ENCODE data around the gene BTNL9. TPM values are rescaled to one million over a fixed set of nuclear protein-coding genes. Genes with fewer than 3 reads are reported as not detected.

Gene BTNL9
- total RNA-seq, 1 experiment from 2014 or later: 5.0 TPM

DNA sequence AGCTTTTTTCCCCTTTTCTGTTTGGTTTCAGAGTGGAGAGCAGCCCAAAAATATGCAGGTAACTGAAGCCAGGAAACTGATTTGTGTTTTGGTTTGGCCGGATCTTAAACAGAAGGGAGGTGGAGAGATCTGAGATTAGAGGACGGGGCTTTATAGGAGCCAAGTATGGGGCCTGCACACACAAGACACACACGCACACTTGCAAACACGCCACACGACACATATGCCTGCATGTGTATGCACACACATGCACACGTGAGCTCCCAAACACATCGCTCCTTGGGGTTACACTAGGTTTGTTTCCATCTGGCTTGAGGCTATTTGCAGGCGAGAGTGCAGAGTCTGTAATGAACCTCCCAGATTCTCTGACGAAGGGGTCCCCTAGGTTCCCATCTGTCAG is 18.3 kb downstream of the BTNL9 start:
- Mint-ChIP-seq H3K27me3 (ENCODE audit: unreplicated experiment) (peaks cover 13% of the 10 kb centered on the region), H3K9me3 (ENCODE audit: low read depth, unreplicated experiment) (peaks cover 5% of the 10 kb centered on the region), H3K4me1 (ENCODE audit: low read depth, unreplicated experiment) (peaks cover 10% of the 10 kb centered on the region), H3K27ac (ENCODE audit: unreplicated experiment) (no peak overlapping the region), H3K36me3 (ENCODE audit: insufficient read depth, unreplicated experiment) (peaks cover 5% of the 10 kb centered on the region), H3K4me3 (ENCODE audit: low read depth, unreplicated experiment) (no peak overlapping the region)
- CTCF ChIA-PET: no interaction called here
- intact Hi-C loops (cut with micrococcal nuclease; ENCODE audit: unreplicated experiment): no loop called here
- no peak for DNase-seq
- TF ChIP-seq, protein P1, sequence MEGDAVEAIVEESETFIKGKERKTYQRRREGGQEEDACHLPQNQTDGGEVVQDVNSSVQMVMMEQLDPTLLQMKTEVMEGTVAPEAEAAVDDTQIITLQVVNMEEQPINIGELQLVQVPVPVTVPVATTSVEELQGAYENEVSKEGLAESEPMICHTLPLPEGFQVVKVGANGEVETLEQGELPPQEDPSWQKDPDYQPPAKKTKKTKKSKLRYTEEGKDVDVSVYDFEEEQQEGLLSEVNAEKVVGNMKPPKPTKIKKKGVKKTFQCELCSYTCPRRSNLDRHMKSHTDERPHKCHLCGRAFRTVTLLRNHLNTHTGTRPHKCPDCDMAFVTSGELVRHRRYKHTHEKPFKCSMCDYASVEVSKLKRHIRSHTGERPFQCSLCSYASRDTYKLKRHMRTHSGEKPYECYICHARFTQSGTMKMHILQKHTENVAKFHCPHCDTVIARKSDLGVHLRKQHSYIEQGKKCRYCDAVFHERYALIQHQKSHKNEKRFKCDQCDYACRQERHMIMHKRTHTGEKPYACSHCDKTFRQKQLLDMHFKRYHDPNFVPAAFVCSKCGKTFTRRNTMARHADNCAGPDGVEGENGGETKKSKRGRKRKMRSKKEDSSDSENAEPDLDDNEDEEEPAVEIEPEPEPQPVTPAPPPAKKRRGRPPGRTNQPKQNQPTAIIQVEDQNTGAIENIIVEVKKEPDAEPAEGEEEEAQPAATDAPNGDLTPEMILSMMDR (IDR thresholded peaks at IDR 0.05; ENCODE audit: unreplicated experiment): no peak
- no TSS peak for BruUV-seq (replicated peaks)

DNA sequence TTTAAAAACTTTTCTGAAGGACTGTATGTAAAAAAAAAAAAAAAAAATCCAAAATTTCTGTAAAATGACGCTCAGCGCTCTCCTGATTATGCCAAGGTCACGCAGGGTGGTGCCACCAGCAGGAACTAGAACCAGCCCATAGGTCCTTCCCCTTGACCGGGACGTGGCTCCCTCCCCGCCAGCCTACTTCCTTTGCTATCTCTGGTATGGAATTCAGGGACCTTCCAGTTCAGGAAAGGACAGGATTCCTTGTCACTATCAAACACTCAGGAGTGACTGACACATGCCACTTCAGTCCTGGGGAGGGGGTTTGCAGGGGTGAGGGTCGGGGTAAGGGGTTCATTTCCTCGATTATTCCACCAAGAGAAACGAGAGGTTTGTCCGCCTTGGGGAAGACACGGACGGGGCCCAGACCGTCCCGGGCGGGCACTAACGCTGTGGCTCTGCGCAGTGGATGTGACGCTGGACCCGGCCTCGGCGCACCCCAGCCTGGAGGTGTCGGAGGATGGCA is 18.8 kb downstream of the BTNL9 start:
- Mint-ChIP-seq H3K4me3 (ENCODE audit: low read depth, unreplicated experiment) (no peak overlapping the region), H3K27me3 (ENCODE audit: unreplicated experiment) (peaks cover 13% of the 10 kb centered on the region), H3K27ac (ENCODE audit: unreplicated experiment) (no peak overlapping the region)

DNA sequence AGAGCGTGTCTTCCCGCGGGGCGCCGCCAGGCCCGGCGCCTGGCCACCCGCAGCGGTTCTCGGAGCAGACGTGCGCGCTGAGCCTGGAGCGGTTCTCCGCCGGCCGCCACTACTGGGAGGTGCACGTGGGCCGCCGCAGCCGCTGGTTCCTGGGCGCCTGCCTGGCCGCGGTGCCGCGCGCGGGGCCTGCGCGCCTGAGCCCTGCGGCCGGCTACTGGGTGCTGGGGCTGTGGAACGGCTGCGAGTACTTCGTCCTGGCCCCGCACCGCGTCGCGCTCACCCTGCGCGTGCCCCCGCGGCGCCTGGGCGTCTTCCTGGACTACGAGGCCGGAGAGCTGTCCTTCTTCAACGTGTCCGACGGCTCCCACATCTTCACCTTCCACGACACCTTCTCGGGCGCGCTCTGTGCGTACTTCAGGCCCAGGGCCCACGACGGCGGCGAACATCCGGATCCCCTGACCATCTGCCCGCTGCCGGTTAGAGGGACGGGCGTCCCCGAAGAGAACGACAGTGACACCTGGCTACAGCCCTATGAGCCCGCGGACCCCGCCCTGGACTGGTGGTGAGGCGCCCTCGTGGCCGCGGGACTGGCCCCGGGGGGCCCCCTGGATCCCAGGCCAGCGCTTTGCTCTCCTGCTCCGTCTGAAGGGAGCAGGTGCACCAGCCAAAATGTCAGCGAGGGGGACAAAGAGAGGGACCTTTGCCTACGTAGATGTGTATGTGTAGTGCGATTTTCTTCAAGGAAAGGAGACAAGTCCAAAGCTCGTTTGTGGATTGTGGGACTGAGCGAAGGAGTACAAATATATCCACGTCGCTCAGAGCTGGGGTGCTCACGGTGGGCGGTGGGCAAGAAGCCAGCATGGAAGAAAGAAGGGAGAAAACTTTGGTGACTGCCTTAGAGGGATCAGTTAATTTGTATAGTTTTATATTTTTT is 19.5 kb downstream of the BTNL9 start:
- CTCF ChIA-PET: no interaction called here
- H3K36me3 Mint-ChIP-seq (ENCODE audit: insufficient read depth, unreplicated experiment): no peaks in the 10 kb centered on the region

More for the DNA sequence above, 18.8 kb downstream of the BTNL9 start:
- DNase-seq: no peak
- CTCF ChIA-PET: no interaction called here
- no peaks in the 10 kb centered on the region for H3K36me3 Mint-ChIP-seq (ENCODE audit: insufficient read depth, unreplicated experiment)
- intact Hi-C loops (cut with micrococcal nuclease; ENCODE audit: unreplicated experiment): no loop called here
- no TSS peak for BruUV-seq (replicated peaks)
- H3K9me3 Mint-ChIP-seq (ENCODE audit: low read depth, unreplicated experiment): peaks cover 5% of the 10 kb centered on the region
- peaks cover 5% of the 10 kb centered on the region for H3K4me1 Mint-ChIP-seq (ENCODE audit: low read depth, unreplicated experiment)
- TF ChIP-seq, protein P1 (IDR thresholded peaks at IDR 0.05; ENCODE audit: unreplicated experiment): no peak

DNA sequence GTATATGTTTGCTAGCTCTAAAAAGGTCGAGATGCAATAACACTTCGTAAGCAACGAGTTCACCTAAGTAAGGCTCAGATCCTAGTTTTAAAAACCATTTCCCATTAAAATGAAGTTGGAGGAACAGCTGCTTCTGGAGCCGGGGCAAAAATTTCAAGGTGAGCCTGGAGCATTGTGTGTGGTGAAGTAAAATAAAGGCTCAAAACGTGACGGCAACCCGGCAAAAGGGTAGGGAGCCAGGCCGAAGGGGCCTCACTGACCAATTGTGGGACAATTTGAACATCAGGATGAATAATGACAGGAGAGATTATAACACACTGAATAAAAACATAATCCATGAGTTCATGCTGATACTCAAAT is 20.1 kb downstream of the BTNL9 start:
- no peak for DNase-seq
- H3K27me3 Mint-ChIP-seq (ENCODE audit: unreplicated experiment): peaks cover 13% of the 10 kb centered on the region
- H3K27ac Mint-ChIP-seq (ENCODE audit: unreplicated experiment): no peak overlapping the region
- BruUV-seq (replicated peaks): no TSS peak
- H3K4me1 Mint-ChIP-seq (ENCODE audit: low read depth, unreplicated experiment): no peaks in the 10 kb centered on the region
- no peak overlapping the region for H3K4me3 Mint-ChIP-seq (ENCODE audit: low read depth, unreplicated experiment)
- intact Hi-C loops (cut with micrococcal nuclease; ENCODE audit: unreplicated experiment): no loop called here
- H3K9me3 Mint-ChIP-seq (ENCODE audit: low read depth, unreplicated experiment): peaks cover 5% of the 10 kb centered on the region
- H3K36me3 Mint-ChIP-seq (ENCODE audit: insufficient read depth, unreplicated experiment): no peaks in the 10 kb centered on the region
- TF ChIP-seq, protein P1 (IDR thresholded peaks at IDR 0.05; ENCODE audit: unreplicated experiment): no peak
- CTCF ChIA-PET: no interaction called here

More for the DNA sequence above, 19.5 kb downstream of the BTNL9 start:
- intact Hi-C loops (cut with micrococcal nuclease; ENCODE audit: unreplicated experiment): no loop called here
- TF ChIP-seq, protein P1 (IDR thresholded peaks at IDR 0.05; ENCODE audit: unreplicated experiment): no peak
- H3K27ac Mint-ChIP-seq (ENCODE audit: unreplicated experiment): no peak overlapping the region
- H3K4me3 Mint-ChIP-seq (ENCODE audit: low read depth, unreplicated experiment): no peak overlapping the region
- H3K27me3 Mint-ChIP-seq (ENCODE audit: unreplicated experiment): peaks cover 13% of the 10 kb centered on the region
- H3K9me3 Mint-ChIP-seq (ENCODE audit: low read depth, unreplicated experiment): peaks cover 5% of the 10 kb centered on the region
- DNase-seq: no peak
- H3K4me1 Mint-ChIP-seq (ENCODE audit: low read depth, unreplicated experiment): no peaks in the 10 kb centered on the region
- BruUV-seq (replicated peaks): no TSS peak

Data from Calu3 (cell line).